ENCODE data around the gene L3MBTL4. TPM values are rescaled to one million over a fixed set of nuclear protein-coding genes. Genes with fewer than 3 reads are reported as not detected.

L3MBTL4 gene
- polyA plus RNA-seq, 1 of the 3 experiments (the other 2 are of a cell fraction), result 0.02 TPM

DNA sequence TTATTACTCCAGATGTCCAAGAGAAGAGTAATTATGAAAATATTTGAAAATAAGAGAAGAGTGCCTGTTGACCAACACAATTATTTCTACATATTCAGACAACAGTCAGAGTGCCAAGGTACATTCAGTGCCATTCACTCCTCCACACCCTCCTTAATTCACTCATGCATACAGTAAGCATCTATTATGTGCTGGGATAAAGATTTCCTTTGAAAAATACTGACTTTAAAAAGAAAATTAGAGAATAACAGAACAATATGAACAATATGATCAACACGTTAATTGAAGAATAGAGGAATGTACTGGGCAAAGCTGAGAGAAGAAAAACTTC, 203.6 kb downstream of the L3MBTL4 start:
- no peaks in the 10 kb centered on the region for H3K36me3 ChIP-seq (replicated peaks in 1 of 2; ENCODE audit: control insufficient read depth in 1 of 2, insufficient read depth in 2 of 2, low read length in 1 of 2)

DNA sequence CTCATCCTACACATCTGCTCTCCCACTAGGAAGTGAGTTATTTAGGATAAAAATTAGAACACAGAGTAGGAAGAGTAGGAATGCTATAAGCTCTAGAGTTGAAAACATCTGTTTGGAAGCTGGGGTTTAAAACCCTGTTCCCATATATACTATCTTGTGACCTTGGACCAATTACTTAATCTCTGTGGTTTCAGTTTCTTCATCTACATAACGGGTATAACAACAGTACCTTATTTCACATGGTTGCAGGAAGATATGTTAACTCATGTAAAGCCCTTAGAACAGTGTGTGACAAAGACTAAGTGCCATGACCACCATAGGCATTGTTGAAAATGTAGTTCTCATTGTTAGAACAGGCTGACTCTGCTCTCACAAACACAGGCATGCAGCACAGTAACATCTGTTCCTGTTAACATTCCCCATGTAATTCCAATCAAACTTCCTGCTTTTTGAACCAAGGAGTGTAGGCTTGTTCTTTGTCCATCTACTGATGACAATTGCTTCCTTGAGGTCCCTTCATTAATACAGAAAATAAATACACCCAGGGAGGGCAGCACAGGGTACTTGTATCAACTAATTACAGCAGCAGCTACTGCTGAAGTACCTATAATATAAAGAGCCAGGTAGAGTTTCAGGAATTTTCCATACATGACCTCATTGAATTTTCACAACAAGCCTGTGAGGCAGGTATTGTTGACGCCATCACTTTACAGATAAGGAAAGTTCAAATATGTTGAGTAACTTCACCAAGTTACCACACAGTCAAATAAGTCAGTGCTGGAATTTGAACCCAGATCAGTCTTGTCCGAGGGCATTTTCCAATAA, 204.2 kb downstream of the L3MBTL4 start:
- CTCF ChIA-PET, result no interaction called here
- POLR2A ChIA-PET, result no interaction called here

More for the DNA sequence above, 203.6 kb downstream of the L3MBTL4 start:
- no peaks in the 10 kb centered on the region for H3K27me3 ChIP-seq (ENCODE audit: insufficient read depth)
- no peaks in the 10 kb centered on the region for H3K79me2 ChIP-seq (ENCODE audit: insufficient read depth)
- no peaks in the 10 kb centered on the region; a peak in 2 of 4 replicates for H3K4me1 ChIP-seq (ENCODE audit: control insufficient read depth in 1 of 2, insufficient read depth in 2 of 2, low read depth in 1 of 2, low read length in 1 of 2)
- CTCF ChIA-PET, result interaction anchor here (0.7 kb wide), 1 partner anchor 10 kb away, joined by 3 read pairs; no protein-coding TSS in a partner anchor
- no peak for DNase-seq
- H3K4me2 ChIP-seq, result no peak overlapping the region
- H4K20me1 ChIP-seq (ENCODE audit: insufficient read depth), result no peaks in the 10 kb centered on the region
- H2AFZ ChIP-seq (ENCODE audit: low read depth), result no peak overlapping the region
- no peaks in the 10 kb centered on the region for H3K9me3 ChIP-seq
- H3K9ac ChIP-seq, result no peak overlapping the region
- POLR2A ChIA-PET, result no interaction called here
- 36% methylated on average over 1 of the region's 1 CpG for WGBS (ENCODE audit: low lambda C conversion rate)
- H3K9me2 ChIP-seq, result no peaks in the 10 kb centered on the region
- H3F3A ChIP-seq (replicated peaks; ENCODE audit: insufficient read depth), result no peaks in the 10 kb centered on the region
- H3K4me3 ChIP-seq (ENCODE audit: low read depth in 2 of 2, low read length in 1 of 2), result no peak overlapping the region
- no peak overlapping the region for H3K27ac ChIP-seq (ENCODE audit: low read depth in 2 of 2, low read length in 1 of 2)
- TF ChIP-seq RAD21 (IDR thresholded peaks at IDR 0.05; ENCODE audit: low read length) (no peak), GABPA (IDR thresholded peaks at IDR 0.05; ENCODE audit: low read depth) (no peak), CTCF (IDR thresholded peaks at IDR 0.05) (no peak), RFX5 (IDR thresholded peaks at IDR 0.05; ENCODE audit: low read length) (no peak), EZH2phosphoT487 (IDR thresholded peaks at IDR 0.05; ENCODE audit: borderline replicate concordance, low read depth) (no peak)

DNA sequence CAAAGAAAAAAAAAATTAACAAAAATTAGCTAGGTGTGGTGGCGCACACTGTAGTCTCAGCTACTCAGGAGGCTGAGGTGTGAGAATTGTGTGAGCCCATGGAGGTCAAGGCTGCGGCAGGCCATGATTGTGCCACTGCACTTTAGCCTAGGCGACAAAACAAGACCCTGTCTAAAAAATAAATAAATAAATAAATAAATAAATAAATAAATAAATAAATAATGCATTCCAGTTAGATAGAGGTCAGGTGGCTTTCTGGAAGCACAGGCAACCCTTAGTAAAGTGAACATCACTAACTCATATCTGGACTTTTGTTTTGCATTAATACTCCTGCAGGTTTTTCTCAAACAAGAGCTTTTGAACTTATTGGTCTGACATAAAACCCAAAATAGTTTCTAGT, 206.8 kb downstream of the L3MBTL4 start:
- H3K4me1 ChIP-seq (ENCODE audit: control insufficient read depth in 1 of 2, insufficient read depth in 2 of 2, low read depth in 1 of 2, low read length in 1 of 2), result no peaks in the 10 kb centered on the region; a peak in 2 of 4 replicates
- ChIA-PET CTCF (interaction anchor here (0.9 kb wide), 1 partner anchor 8 kb away, joined by 3 read pairs; no protein-coding TSS in a partner anchor), POLR2A (no interaction called here)
- 81% methylated on average over 3 of the region's 3 CpGs for WGBS (ENCODE audit: low lambda C conversion rate)
- H3K27me3 ChIP-seq (ENCODE audit: insufficient read depth), result no peaks in the 10 kb centered on the region
- TF ChIP-seq PBX3 (IDR thresholded peaks at IDR 0.05) (no peak), FOXJ3 (CRISPR knock-in tag; IDR thresholded peaks at IDR 0.05) (no peak)
- H3K9me3 ChIP-seq, result no peaks in the 10 kb centered on the region
- no peak overlapping the region for H3K4me3 ChIP-seq (ENCODE audit: low read depth in 2 of 2, low read length in 1 of 2)
- no peaks in the 10 kb centered on the region for H3K79me2 ChIP-seq (ENCODE audit: insufficient read depth)
- H3K9me2 ChIP-seq, result no peaks in the 10 kb centered on the region
- H4K20me1 ChIP-seq (ENCODE audit: insufficient read depth), result no peaks in the 10 kb centered on the region
- no peaks in the 10 kb centered on the region for H3F3A ChIP-seq (replicated peaks; ENCODE audit: insufficient read depth)
- H3K9ac ChIP-seq, result no peak overlapping the region
- no peak overlapping the region for H2AFZ ChIP-seq (ENCODE audit: low read depth)
- DNase-seq, result no peak
- no peak overlapping the region; a peak in 1 of 4 replicates for H3K27ac ChIP-seq (ENCODE audit: low read depth in 2 of 2, low read length in 1 of 2)
- H3K36me3 ChIP-seq (replicated peaks in 1 of 2; ENCODE audit: control insufficient read depth in 1 of 2, insufficient read depth in 2 of 2, low read length in 1 of 2), result no peaks in the 10 kb centered on the region
- no peak overlapping the region for H3K4me2 ChIP-seq

More for the DNA sequence above, 204.2 kb downstream of the L3MBTL4 start:
- no peaks in the 10 kb centered on the region for H3F3A ChIP-seq (replicated peaks; ENCODE audit: insufficient read depth)
- H3K36me3 ChIP-seq (replicated peaks in 1 of 2; ENCODE audit: control insufficient read depth in 1 of 2, insufficient read depth in 2 of 2, low read length in 1 of 2), result no peaks in the 10 kb centered on the region
- 43% methylated on average over 3 of the region's 3 CpGs for WGBS (ENCODE audit: low lambda C conversion rate)
- H3K27ac ChIP-seq (ENCODE audit: low read depth in 2 of 2, low read length in 1 of 2), result no peak overlapping the region
- H3K4me2 ChIP-seq, result no peak overlapping the region
- no peaks in the 10 kb centered on the region for H4K20me1 ChIP-seq (ENCODE audit: insufficient read depth)
- no peaks in the 10 kb centered on the region for H3K27me3 ChIP-seq (ENCODE audit: insufficient read depth)
- TF ChIP-seq GATA2 (CRISPR knock-in tag; IDR thresholded peaks at IDR 0.05), result no peak
- TF ChIP-seq FOSL2 (IDR thresholded peaks at IDR 0.05; ENCODE audit: borderline replicate concordance, low read depth), result no peak
- H3K4me1 ChIP-seq (ENCODE audit: control insufficient read depth in 1 of 2, insufficient read depth in 2 of 2, low read depth in 1 of 2, low read length in 1 of 2), result no peaks in the 10 kb centered on the region; a peak in 2 of 4 replicates
- no peaks in the 10 kb centered on the region for H3K79me2 ChIP-seq (ENCODE audit: insufficient read depth)
- no peak overlapping the region for H3K9ac ChIP-seq
- H3K9me2 ChIP-seq, result no peaks in the 10 kb centered on the region
- no peak for DNase-seq
- H2AFZ ChIP-seq (ENCODE audit: low read depth), result no peak overlapping the region
- H3K9me3 ChIP-seq, result no peaks in the 10 kb centered on the region
- no peak overlapping the region for H3K4me3 ChIP-seq (ENCODE audit: low read depth in 2 of 2, low read length in 1 of 2)

Measured in SK-N-SH (cell line).